HCT116 (cell line): ENCODE results near the gene CDC42EP2. TPM values are rescaled to one million over a fixed set of nuclear protein-coding genes. Genes with fewer than 3 reads are reported as not detected.

Experiments used
- ATAC-seq: fragments of 200-7000 bp; cut with Tn5 transposase; 2 replicates; pipeline ENCODE4 v1.9.1; 2020; ENCODE audit warnings: mild to moderate bottlenecking, moderate library complexity
- BruUV-seq: library from RNA; stranded (reverse); fragments of 400-500 nt; replicated peaks from 2 replicates; lab custom pipeline; 2021; lab: Mats Ljungman, UMichigan
- CTCF ChIA-PET: fragments of 300-600 bp; sonication (Branson Sonifier 250); formaldehyde crosslinking; loops from one replicate; lab custom pipeline; 2021; ENCODE audit warnings: antibody characterized with exemption; lab: Charles Lee
- POLR2A ChIA-PET: fragments of 300-600, 350-600 bp; sonication (Branson Sonifier 250); formaldehyde crosslinking; loops from one replicate; lab custom pipeline; 2021; ENCODE audit warnings: antibody characterized with exemption; lab: Charles Lee
- RAD21 ChIA-PET, 2 experiments: fragments of 300-600 bp; sonication (Branson Sonifier 250); formaldehyde crosslinking; loops; one replicate each; lab custom pipeline; 2023; ENCODE audit warnings: low total read pairs in 2 of 2; ENCODE audit not compliant: uncharacterized antibody in 2 of 2, unreplicated experiment in 2 of 2, low non-redundant PET in 1 of 2; lab: Charles Lee
- DNase-seq: peaks from one replicate; pipeline ENCODE4 v3.0.0-alpha.2; 2010; ENCODE audit warnings: low read depth, low spot score
- H2AFZ ChIP-seq: fragments of 200-600 bp; shearing (Covaris generic), sonication (generic); 2 replicates; pipeline ENCODE4 v1.6.1; 2017; ENCODE audit warnings: low read depth, mixed run types, mixed read lengths, antibody characterized with exemption, low read length; ENCODE audit not compliant: poor library complexity, severe bottlenecking
- H3K27ac ChIP-seq: 2 replicates; pipeline ENCODE4 v1.5.1; 2012; ENCODE audit warnings: low read depth, low read length
- H3K27me3 ChIP-seq: fragments of 200-600 bp; sonication (generic); 2 replicates; pipeline ENCODE4 v1.6.1; 2016; ENCODE audit warnings: mixed run types, low read length, mixed read lengths; ENCODE audit not compliant: insufficient read depth
- H3K36me3 ChIP-seq, 2 experiments: fragments of 200-500 bp in 1 of 2; fragments of 200-600 bp in 1 of 2; sonication (Bioruptor generic) in 1 of 2; sonication (generic) in 1 of 2; 2 replicates each; pipeline versions ENCODE4 v1.5.1 to v1.6.1; 2014 to 2016; ENCODE audit warnings: low read length in 2 of 2, inconsistent platforms in 1 of 2, mixed read lengths in 1 of 2, mixed run types in 1 of 2; ENCODE audit not compliant: insufficient read depth in 2 of 2, control insufficient read depth in 1 of 2
- H3K4me1 ChIP-seq, 2 experiments: fragments of 200-600 bp in 1 of 2; sonication (generic) in 1 of 2; 2 replicates each; pipeline versions ENCODE4 v1.5.1 to v1.6.1; 2012 to 2017; ENCODE audit warnings: low read length in 2 of 2, inconsistent platforms in 1 of 2, mild to moderate bottlenecking in 1 of 2, mixed read lengths in 1 of 2, mixed run types in 1 of 2, moderate library complexity in 1 of 2; ENCODE audit not compliant: insufficient read depth in 2 of 2, control insufficient read depth in 1 of 2
- H3K4me2 ChIP-seq: fragments of 200-600 bp; sonication (generic); 2 replicates; pipeline ENCODE4 v1.6.1; 2017; ENCODE audit warnings: mixed run types, low read length, mixed read lengths
- H3K4me3 ChIP-seq, 2 experiments: fragments of 200-600 bp in 1 of 2; sonication (generic) in 1 of 2; replicated peaks in 1 of 2; 2 replicates each; pipeline ENCODE4 v1.5.1; 2011 to 2016; ENCODE audit warnings: low read length in 2 of 2, control low read depth in 1 of 2, low read depth in 1 of 2, mild to moderate bottlenecking in 1 of 2, mixed read lengths in 1 of 2, mixed run types in 1 of 2
- H3K79me2 ChIP-seq: fragments of 200-600 bp; sonication (generic); 2 replicates; pipeline ENCODE4 v1.6.1; 2017; ENCODE audit warnings: mild to moderate bottlenecking, mixed run types, low read length, moderate library complexity, mixed read lengths; ENCODE audit not compliant: insufficient read depth
- H3K9ac ChIP-seq: fragments of 200-600 bp; sonication (generic); 2 replicates; pipeline ENCODE4 v1.6.1; 2016; ENCODE audit warnings: low read length, mixed read lengths
- H3K9me2 ChIP-seq: fragments of 200-600 bp; sonication (generic), shearing (Covaris generic); 2 replicates; pipeline ENCODE4 v1.6.1; 2017; ENCODE audit warnings: mixed run types, mild to moderate bottlenecking, moderate library complexity; ENCODE audit not compliant: insufficient read depth
- H3K9me3 ChIP-seq, 2 experiments: fragments of 200-500 bp in 1 of 2; fragments of 200-600 bp in 1 of 2; sonication (Bioruptor generic) in 1 of 2; sonication (generic) in 1 of 2; 2 replicates each; pipeline ENCODE4 v1.6.1; 2014 to 2017; ENCODE audit warnings: low read length in 2 of 2, mixed read lengths in 2 of 2, inconsistent platforms in 1 of 2, low read depth in 1 of 2, mild to moderate bottlenecking in 1 of 2, mixed run types in 1 of 2, moderate library complexity in 1 of 2; ENCODE audit not compliant: control insufficient read depth in 1 of 2, insufficient read depth in 1 of 2
- H4K20me1 ChIP-seq: fragments of 200-600 bp; sonication (generic), shearing (Covaris generic); 2 replicates; pipeline ENCODE4 v1.6.1; 2017; ENCODE audit warnings: mixed run types, mild to moderate bottlenecking, moderate library complexity; ENCODE audit not compliant: insufficient read depth
- CBX3 ChIP-seq: IDR thresholded peaks from 2 replicates; pipeline ENCODE4 v1.6.1; 2012; ENCODE audit warnings: low read depth
- JUND ChIP-seq: IDR thresholded peaks from 2 replicates; pipeline ENCODE4 v1.6.1; 2012
- MAX ChIP-seq: IDR thresholded peaks from 2 replicates; pipeline ENCODE4 v1.6.1; 2012
- POLR2A ChIP-seq: IDR thresholded peaks from 2 replicates; pipeline ENCODE4 v1.7.0; 2011; ENCODE audit warnings: borderline replicate concordance; ENCODE audit not compliant: insufficient read depth, insufficient read length; ENCODE audit errors: extremely low read depth
- POLR2AphosphoS5 ChIP-seq: IDR thresholded peaks from 2 replicates; pipeline ENCODE4 v1.6.1; 2011; ENCODE audit warnings: mild to moderate bottlenecking, low read depth, low read length, moderate library complexity
- REST ChIP-seq: IDR thresholded peaks from 2 replicates; pipeline ENCODE4 v1.6.1; 2012; ENCODE audit warnings: low read depth
- SP1 ChIP-seq: IDR thresholded peaks from 2 replicates; pipeline ENCODE4 v1.6.1; 2012; ENCODE audit warnings: low read depth
- ZFX ChIP-seq: fragments of 450-650 bp; IDR thresholded peaks from 2 replicates; pipeline ENCODE4 v1.6.1; 2017
- intact Hi-C: fragments of 100-400 bp; cut with micrococcal nuclease; formaldehyde crosslinking; loops from 2 replicates; pipeline ENCODE4 v1.10.0; 2022
- total RNA-seq: library from RNA; stranded (reverse); gene quantifications from one replicate; pipeline ENCODE4 v1.2.1, GENCODE V29; 2021; ENCODE audit not compliant: unreplicated experiment

CDC42EP2 gene
- total RNA-seq, 1 experiment from 2014 or later = 15.4 TPM

- RAD21 ChIA-PET = no interaction called here
- H3K27ac ChIP-seq = peak within 1 kb of the TSS; percentile 63
- intact Hi-C loops = no loop called here
Observed at GRCh38 chr11:65354265-65355012, 39.8 kb downstream of the CDC42EP2 start, which contains the start of gene TIGD3. Gene TIGD3 (plus strand): TSS chr11:65354751. CDS start chr11:65355809, 1,058 bp downstream.

More at GRCh38 chr11:65354265-65355012, 39.8 kb downstream of the CDC42EP2 start, which contains the start of gene TIGD3:
- no TSS peak for BruUV-seq
- Histone ChIP-seq H3K9me3 (no peaks in the 10 kb centered on the region), H3K36me3 (peaks cover 11 to 14% of the 10 kb centered on the region in 2 experiments), H3K9me2 (no peaks in the 10 kb centered on the region), H3K27me3 (no peaks in the 10 kb centered on the region), H4K20me1 (no peaks in the 10 kb centered on the region)
- ATAC-seq = peak; percentile 96
- TF ChIP-seq SP1 (peak; percentile 80), CBX3 (no peak), JUND (no peak), REST (peak; percentile 57; the same call in 1 of the 2 replicates), POLR2AphosphoS5 (peak; percentile 93), POLR2A (peak; percentile 69), MAX (peak; percentile 11; the same call in 1 of the 2 replicates), ZFX (0 out of 2 replicates have a peak, but pooled peaks have one; percentile 45)
- TF ChIP-seq, all 23 proteins: peak for 6
- Histone ChIP-seq H2AFZ (no peak within 1 kb of the TSS), H3K79me2 (no peaks in the 10 kb centered on the region), H3K4me2 (peak within 1 kb of the TSS; percentile 87), H3K9ac (peak within 1 kb of the TSS; percentile 60), H3K4me3 (peak within 1 kb of the TSS; percentile 44 to 60), H3K4me1 (peaks cover 3 to 20% of the 10 kb centered on the region in 2 experiments; a peak in 2 of 4 replicates)
- CTCF ChIA-PET = interaction anchor here (2.4 to 5.6 kb wide), 2 partner anchors 80 to 153 kb away, joined by 5 to 49 read pairs; no protein-coding TSS in a partner anchor
- DNase-seq = peak; percentile 81
- POLR2A ChIA-PET = interaction anchor here (0.7 to 0.8 kb wide), 2 partner anchors 25 to 152 kb away, joined by 3 read pairs; no protein-coding TSS in a partner anchor
